GM12891 (cell line): Measurements from ENCODE around the gene SLC2A13.

ENCODE experiments used
- DNase-seq: peaks from one replicate; pipeline ENCODE4 v3.0.0; 2011; ENCODE audit warnings: low spot score; ENCODE audit not compliant: insufficient read length
- FAIRE-seq: peaks from 2 replicates; lab custom pipeline; 2011; peaks lifted over from hg19 to GRCh38; lab: Jason Lieb, UNC
- PAX5 ChIP-seq: IDR thresholded peaks from 2 replicates; pipeline ENCODE4 v1.6.1; 2011; ENCODE audit warnings: low read length, moderate library complexity, mild to moderate bottlenecking; ENCODE audit not compliant: insufficient read depth, severe bottlenecking
- POLR2A ChIP-seq: IDR thresholded peaks from 2 replicates; pipeline ENCODE4 v1.6.1; 2011; ENCODE audit warnings: low read depth, low read length, control low read depth
- POLR2AphosphoS5 ChIP-seq: IDR thresholded peaks from 2 replicates; pipeline ENCODE4 v1.6.1; 2011; ENCODE audit warnings: low read depth, low read length, control low read depth
- POU2F2 ChIP-seq: IDR thresholded peaks from 2 replicates; pipeline ENCODE4 v1.6.1; 2011; ENCODE audit warnings: low read depth, mild to moderate bottlenecking, control low read depth, low read length, moderate library complexity
- SPI1 ChIP-seq: IDR thresholded peaks from 2 replicates; pipeline ENCODE4 v1.6.1; 2011; ENCODE audit warnings: low read depth, low read length, control low read depth
- TAF1 ChIP-seq: IDR thresholded peaks from 2 replicates; pipeline ENCODE4 v1.6.1; 2011; ENCODE audit warnings: low read depth, low read length, control low read depth

SLC2A13 gene

GRCh38 chr12:40106655-40107054 is 774 bp upstream of the SLC2A13 start:
- no peak for FAIRE-seq
- DNase-seq = no peak
- TF ChIP-seq POU2F2 = no peak
- no peak for TF ChIP-seq SPI1
- TF ChIP-seq PAX5 = no peak
- TF ChIP-seq POLR2AphosphoS5 = no peak
- no peak for TF ChIP-seq TAF1
- TF ChIP-seq POLR2A = no peak

- DNase-seq = no peak
- TF ChIP-seq SPI1 (no peak), POLR2A (no peak), POU2F2 (no peak)
- no peak for FAIRE-seq
Observed at GRCh38 chr12:40106202-40106533, 287 bp upstream of the SLC2A13 start.

GRCh38 chr12:40105265-40105514 is 691 bp downstream of the SLC2A13 start:
- TF ChIP-seq TAF1 (no peak), POU2F2 (no peak), POLR2AphosphoS5 (no peak), POLR2A (no peak)
- DNase-seq (no peak), FAIRE-seq (no peak)

GRCh38 chr12:40104461-40105264 is 1.2 kb downstream of the SLC2A13 start:
- TF ChIP-seq TAF1 = no peak
- TF ChIP-seq POLR2A = no peak
- no peak for TF ChIP-seq SPI1
- TF ChIP-seq POLR2AphosphoS5 = no peak
- no peak for TF ChIP-seq PAX5
- TF ChIP-seq POU2F2 = no peak
- FAIRE-seq (no peak), DNase-seq (peak; percentile 9)

- TF ChIP-seq TAF1 (no peak), SPI1 (no peak), POU2F2 (no peak), POLR2AphosphoS5 (no peak), PAX5 (no peak), POLR2A (no peak)
- FAIRE-seq (no peak), DNase-seq (no peak)
Observed at GRCh38 chr12:40103043-40103442, 2.8 kb downstream of the SLC2A13 start.

GRCh38 chr12:40101747-40102146 is 4.1 kb downstream of the SLC2A13 start:
- TF ChIP-seq POU2F2 (no peak), POLR2A (no peak), PAX5 (no peak), POLR2AphosphoS5 (no peak), TAF1 (no peak), SPI1 (no peak)
- FAIRE-seq = no peak
- no peak for DNase-seq

GRCh38 chr12:40099423-40099853 is 6.4 kb downstream of the SLC2A13 start:
- DNase-seq (no peak), FAIRE-seq (no peak)
- TF ChIP-seq POU2F2 (no peak), TAF1 (no peak), POLR2A (no peak), POLR2AphosphoS5 (no peak), SPI1 (no peak), PAX5 (no peak)

- TF ChIP-seq TAF1 (no peak), POLR2AphosphoS5 (no peak), POU2F2 (no peak), POLR2A (no peak), SPI1 (no peak), PAX5 (no peak)
- FAIRE-seq = no peak
- DNase-seq = no peak
Observed at GRCh38 chr12:40098406-40099145, 7.3 kb downstream of the SLC2A13 start.

- DNase-seq (no peak), FAIRE-seq (no peak)
- no peak for TF ChIP-seq SPI1
- TF ChIP-seq TAF1 = no peak
- no peak for TF ChIP-seq POU2F2
- TF ChIP-seq PAX5 = no peak
- TF ChIP-seq POLR2A = no peak
- no peak for TF ChIP-seq POLR2AphosphoS5
Observed at GRCh38 chr12:40093512-40093911, 12.4 kb downstream of the SLC2A13 start.

- TF ChIP-seq POU2F2 = no peak
- no peak for TF ChIP-seq TAF1
- no peak for TF ChIP-seq SPI1
- TF ChIP-seq POLR2AphosphoS5 = no peak
- TF ChIP-seq POLR2A = no peak
- no peak for TF ChIP-seq PAX5
- DNase-seq (no peak), FAIRE-seq (no peak)
Observed at GRCh38 chr12:40086471-40086870, 19.4 kb downstream of the SLC2A13 start.
